Measurements from ENCODE around the gene PTPRM. TPM values are rescaled to one million over a fixed set of nuclear protein-coding genes. Genes with fewer than 3 reads are reported as not detected.

The PTPRM gene
- total RNA-seq, 1 experiment from 2014 or later, result 14.5 TPM

- no peaks in the 10 kb centered on the region for H4K20me1 ChIP-seq (ENCODE audit: insufficient read depth)
- no peaks in the 10 kb centered on the region for H3K4me1 ChIP-seq (ENCODE audit: control insufficient read depth in 1 of 2, insufficient read depth in 2 of 2, low read length in 2 of 2)
- no peak overlapping the region for H3K27ac ChIP-seq (ENCODE audit: low read depth, low read length)
- CTCF ChIA-PET, result no interaction called here
- no peak for DNase-seq (ENCODE audit: low read depth, low spot score)
- intact Hi-C loops (cut with micrococcal nuclease), result no loop called here
- no peaks in the 10 kb centered on the region for H3K9me2 ChIP-seq (ENCODE audit: insufficient read depth)
- no peaks in the 10 kb centered on the region; the same call in 1 of the 2 replicates for H3K27me3 ChIP-seq (ENCODE audit: insufficient read depth, low read length)
- no TSS peak for BruUV-seq (replicated peaks)
- no peaks in the 10 kb centered on the region for H3K9me3 ChIP-seq (ENCODE audit: control insufficient read depth in 1 of 2, insufficient read depth in 1 of 2, low read depth in 1 of 2, low read length in 2 of 2)
- RAD21 ChIA-PET (ENCODE audit: low non-redundant PET in 1 of 2, low total read pairs in 2 of 2, uncharacterized antibody in 2 of 2, unreplicated experiment in 2 of 2), result no interaction called here
- TF ChIP-seq EZH2 (IDR thresholded peaks at IDR 0.05) (no peak), POLR2AphosphoS5 (IDR thresholded peaks at IDR 0.05; ENCODE audit: low read depth, low read length) (no peak), ZFX (IDR thresholded peaks at IDR 0.05) (no peak), SRF (IDR thresholded peaks at IDR 0.05; ENCODE audit: low read depth) (no peak), SP1 (IDR thresholded peaks at IDR 0.05; ENCODE audit: low read depth) (no peak), JUND (IDR thresholded peaks at IDR 0.05) (no peak), CTCF (IDR thresholded peaks at IDR 0.05 in 2 of 3, conservative IDR thresholded peaks at IDR 0.05 in 1 of 3; ENCODE audit: borderline replicate concordance in 1 of 3, insufficient read depth in 1 of 3, low read depth in 2 of 3, low read length in 2 of 3) (no peak), ZBTB33 (IDR thresholded peaks at IDR 0.05; ENCODE audit: extremely low read depth, insufficient replicate concordance, low read length) (no peak), YY1 (IDR thresholded peaks at IDR 0.05; ENCODE audit: extremely low read depth, insufficient replicate concordance, low read depth, low read length) (no peak), REST (IDR thresholded peaks at IDR 0.05; ENCODE audit: low read depth) (no peak), TCF7L2 (IDR thresholded peaks at IDR 0.05; ENCODE audit: borderline replicate concordance, extremely low read depth, insufficient read depth, insufficient read length) (no peak), CEBPB (IDR thresholded peaks at IDR 0.05; ENCODE audit: low read depth) (no peak), FOSL1 (IDR thresholded peaks at IDR 0.05; ENCODE audit: low read depth) (no peak), ZNF274 (IDR thresholded peaks at IDR 0.05; ENCODE audit: low read depth, low read length) (no peak), RAD21 (IDR thresholded peaks at IDR 0.05; ENCODE audit: low read depth) (no peak), EGR1 (IDR thresholded peaks at IDR 0.05; ENCODE audit: low read depth) (no peak), ELF1 (IDR thresholded peaks at IDR 0.05; ENCODE audit: borderline replicate concordance, low read depth) (no peak), MAX (IDR thresholded peaks at IDR 0.05) (no peak), POLR2A (IDR thresholded peaks at IDR 0.05; ENCODE audit: borderline replicate concordance, extremely low read depth, insufficient read depth, insufficient read length) (no peak)
- no peak overlapping the region for H3K4me3 ChIP-seq (replicated peaks in 1 of 2; ENCODE audit: low read depth in 1 of 2, low read length in 2 of 2)
- no peak overlapping the region for H3K9ac ChIP-seq (ENCODE audit: low read length)
- H3K4me2 ChIP-seq (ENCODE audit: low read length), result no peak overlapping the region
- POLR2A ChIA-PET, result no interaction called here
- H2AFZ ChIP-seq (ENCODE audit: low read depth, low read length, poor library complexity, severe bottlenecking), result no peak overlapping the region
- H3K36me3 ChIP-seq (ENCODE audit: control insufficient read depth in 1 of 2, insufficient read depth in 2 of 2, low read length in 2 of 2), result no peaks in the 10 kb centered on the region
- no peaks in the 10 kb centered on the region for H3K79me2 ChIP-seq (ENCODE audit: insufficient read depth, low read length)
- ATAC-seq, result no peak
Observed at GRCh38 chr18:7637269-7637668, 70.2 kb downstream of the PTPRM start.

Data from HCT116 (cell line).